NCI-H146 treated with DMSO at 0.1 percent for 48 hours (cell line): ENCODE measurements around the gene RDH8.
"Not testable (repeated sequence)": the region's sequence is repeated elsewhere in the genome, so short reads cannot be mapped to it uniquely, and the experiment has no call there.

Experiments used
- DNase-seq: peaks from one replicate; lab custom pipeline; 2025; ENCODE audit not compliant: unreplicated experiment; lab: John Stamatoyannopoulos, UW

The RDH8 gene

GRCh38 chr19:10005632-10006334 lies 7.5 kb upstream of the RDH8 start:
- no peak for DNase-seq

- no peak for DNase-seq
Measured at GRCh38 chr19:10006335-10006708, 7.0 kb upstream of the RDH8 start.

- DNase-seq = no peak
Measured at GRCh38 chr19:10006752-10007323, 6.4 kb upstream of the RDH8 start.

GRCh38 chr19:10007371-10008183 lies 5.7 kb upstream of the RDH8 start:
- DNase-seq = no peak

- no peak for DNase-seq
Measured at GRCh38 chr19:10008184-10008765, 5.0 kb upstream of the RDH8 start.

- no peak for DNase-seq
Measured at GRCh38 chr19:10009714-10010224, 3.5 kb upstream of the RDH8 start.

- DNase-seq = no peak
Measured at GRCh38 chr19:10010247-10010691, 3.0 kb upstream of the RDH8 start, which contains the start of gene COL5A3. COL5A3 (minus strand) TSS chr19:10010504; CDS start chr19:10010385, 119 bp downstream.

GRCh38 chr19:10010939-10011338 lies 2.3 kb upstream of the RDH8 start:
- no peak for DNase-seq

GRCh38 chr19:10011974-10012373 lies 1.3 kb upstream of the RDH8 start:
- no peak for DNase-seq

- DNase-seq = no peak
Measured at GRCh38 chr19:10013834-10014618, 743 bp downstream of the RDH8 start.

GRCh38 chr19:10018263-10018662 lies 5.0 kb downstream of the RDH8 start:
- DNase-seq = no peak

- no peak for DNase-seq
Measured at GRCh38 chr19:10018786-10019185, 5.5 kb downstream of the RDH8 start.

GRCh38 chr19:10019246-10019645 lies 6.0 kb downstream of the RDH8 start:
- DNase-seq = no peak

- no peak for DNase-seq
Measured at GRCh38 chr19:10020851-10021250, 7.6 kb downstream of the RDH8 start.

- DNase-seq = no peak
Measured at GRCh38 chr19:10021446-10021845, 8.2 kb downstream of the RDH8 start.

GRCh38 chr19:10021863-10022262 lies 8.6 kb downstream of the RDH8 start:
- DNase-seq = no peak

GRCh38 chr19:10023096-10023495 lies 9.8 kb downstream of the RDH8 start:
- not testable (repeated sequence) for DNase-seq

- DNase-seq = no peak
Measured at GRCh38 chr19:10026744-10027143, 13.5 kb downstream of the RDH8 start.

- peak; percentile 25 for DNase-seq
Measured at GRCh38 chr19:10027158-10027997, 14.1 kb downstream of the RDH8 start.

- no peak for DNase-seq
Measured at GRCh38 chr19:10033614-10034013, 20.3 kb downstream of the RDH8 start.
